Peyer's patch (tissue), 4 donors: ENCODE measurements around the gene ARHGAP12.

Source experiments
- POLR2A ChIP-seq, 2 donors: fragments of 450-650 bp; IDR thresholded peaks; one replicate each; pipeline ENCODE4 v1.5.1; 2017; ENCODE audit warnings: antibody characterized with exemption in 2 of 2, mild to moderate bottlenecking in 2 of 2, moderate library complexity in 2 of 2
- TF ChIP-seq, protein P1 (sequence below), 6 experiments: fragments of 450-650 bp in 4 of 6; fragments of 200-600 bp in 2 of 6; sonication (generic) in 1 of 6; IDR thresholded peaks; one replicate each; pipeline ENCODE4 v1.5.1; 2017 to 2019; ENCODE audit warnings: antibody characterized with exemption in 6 of 6, mild to moderate bottlenecking in 3 of 6, moderate library complexity in 1 of 6

DNA sequence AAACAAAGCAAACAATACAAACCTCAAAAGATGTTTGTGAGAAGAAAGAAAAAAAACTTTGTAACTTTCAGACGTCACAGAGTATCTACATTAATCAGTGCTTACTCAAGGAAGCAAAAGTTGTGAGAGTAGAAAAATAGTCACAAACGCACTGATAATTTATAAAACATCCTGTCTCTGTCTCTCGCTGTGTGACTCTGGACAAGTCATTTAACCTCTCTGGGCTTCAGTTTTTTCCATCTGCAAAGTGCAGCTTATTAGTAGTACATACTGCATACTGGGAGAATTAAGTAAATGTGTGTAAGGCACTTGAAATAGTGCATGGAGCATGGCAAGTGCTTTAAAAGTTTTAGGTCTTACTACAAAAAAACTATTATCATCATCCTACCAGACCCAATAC is 3.8 kb downstream of the ARHGAP12 start:
- TF ChIP-seq, protein P1, sequence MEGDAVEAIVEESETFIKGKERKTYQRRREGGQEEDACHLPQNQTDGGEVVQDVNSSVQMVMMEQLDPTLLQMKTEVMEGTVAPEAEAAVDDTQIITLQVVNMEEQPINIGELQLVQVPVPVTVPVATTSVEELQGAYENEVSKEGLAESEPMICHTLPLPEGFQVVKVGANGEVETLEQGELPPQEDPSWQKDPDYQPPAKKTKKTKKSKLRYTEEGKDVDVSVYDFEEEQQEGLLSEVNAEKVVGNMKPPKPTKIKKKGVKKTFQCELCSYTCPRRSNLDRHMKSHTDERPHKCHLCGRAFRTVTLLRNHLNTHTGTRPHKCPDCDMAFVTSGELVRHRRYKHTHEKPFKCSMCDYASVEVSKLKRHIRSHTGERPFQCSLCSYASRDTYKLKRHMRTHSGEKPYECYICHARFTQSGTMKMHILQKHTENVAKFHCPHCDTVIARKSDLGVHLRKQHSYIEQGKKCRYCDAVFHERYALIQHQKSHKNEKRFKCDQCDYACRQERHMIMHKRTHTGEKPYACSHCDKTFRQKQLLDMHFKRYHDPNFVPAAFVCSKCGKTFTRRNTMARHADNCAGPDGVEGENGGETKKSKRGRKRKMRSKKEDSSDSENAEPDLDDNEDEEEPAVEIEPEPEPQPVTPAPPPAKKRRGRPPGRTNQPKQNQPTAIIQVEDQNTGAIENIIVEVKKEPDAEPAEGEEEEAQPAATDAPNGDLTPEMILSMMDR (IDR thresholded peaks at IDR 0.05): no peak
- TF ChIP-seq POLR2A (IDR thresholded peaks at IDR 0.05): no peak
